Inferior parietal cortex (tissue), 1 donor: ENCODE results near the gene POTEG.
"Not testable (repeated sequence)": the region's sequence is repeated elsewhere in the genome, so short reads cannot be mapped to it uniquely, and the experiment has no call there.

ENCODE experiments used
- DNase-seq: peaks from one replicate; pipeline ENCODE4 v3.0.0-alpha.2; 2016; ENCODE audit errors: extremely low spot score

POTEG gene

DNA sequence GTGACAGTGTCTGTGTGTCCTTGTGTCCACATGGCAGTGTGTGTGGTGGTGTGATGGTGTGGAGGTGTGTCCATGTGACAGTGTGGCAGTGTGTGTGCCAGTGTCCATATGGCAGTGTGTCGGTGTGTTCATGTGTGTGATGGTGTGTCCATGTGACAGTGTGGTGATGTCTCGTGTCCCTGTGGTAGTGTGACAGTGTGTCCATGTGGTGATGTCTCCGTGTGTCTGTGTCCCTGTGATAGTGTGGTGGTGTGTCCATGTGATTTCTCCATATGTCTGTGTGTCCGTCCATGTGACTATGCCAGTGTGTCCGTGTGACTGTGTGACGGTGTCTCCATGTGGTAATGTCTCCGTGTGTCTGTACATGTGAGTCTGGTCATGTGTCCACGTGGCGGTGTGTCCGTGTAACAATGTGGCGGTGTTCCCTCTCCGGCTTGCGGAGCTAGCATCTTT, 59.7 kb downstream of the POTEG start:
- not testable (repeated sequence) for DNase-seq

DNA sequence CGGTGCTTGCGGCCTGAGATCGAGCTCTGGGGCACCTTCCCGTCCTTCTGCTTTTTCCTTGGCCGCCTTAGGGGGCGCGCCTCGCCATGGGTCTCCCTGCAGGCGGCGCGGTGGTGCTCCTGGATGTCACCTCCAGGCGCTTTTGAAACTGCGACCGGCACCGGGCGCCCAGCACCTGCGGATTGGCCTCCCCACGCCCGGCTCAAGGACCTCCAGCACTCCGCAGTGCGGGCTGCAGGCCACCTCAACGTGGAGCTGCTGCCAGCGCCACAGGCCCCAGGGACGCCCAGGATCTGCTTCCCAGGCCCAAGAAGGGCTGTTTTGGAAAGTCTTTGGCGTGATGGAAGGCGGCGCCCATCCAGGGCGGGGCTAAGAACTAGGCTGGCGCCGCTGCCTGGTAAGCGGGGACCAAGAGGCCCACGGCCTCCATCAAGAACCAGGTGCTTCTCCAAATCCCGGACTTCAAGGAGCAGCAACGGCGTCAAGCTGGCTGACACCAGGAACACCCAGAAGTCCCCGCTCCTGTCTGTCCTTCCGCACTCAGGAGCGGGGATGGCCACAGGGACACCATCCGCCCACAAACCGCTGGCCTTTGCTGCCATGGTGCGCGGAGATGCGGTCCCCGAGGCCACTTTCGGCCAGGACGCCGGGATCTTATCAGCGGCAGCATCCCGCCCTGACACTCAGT, 61.2 kb downstream of the POTEG start:
- peak; percentile 12 for DNase-seq

DNA sequence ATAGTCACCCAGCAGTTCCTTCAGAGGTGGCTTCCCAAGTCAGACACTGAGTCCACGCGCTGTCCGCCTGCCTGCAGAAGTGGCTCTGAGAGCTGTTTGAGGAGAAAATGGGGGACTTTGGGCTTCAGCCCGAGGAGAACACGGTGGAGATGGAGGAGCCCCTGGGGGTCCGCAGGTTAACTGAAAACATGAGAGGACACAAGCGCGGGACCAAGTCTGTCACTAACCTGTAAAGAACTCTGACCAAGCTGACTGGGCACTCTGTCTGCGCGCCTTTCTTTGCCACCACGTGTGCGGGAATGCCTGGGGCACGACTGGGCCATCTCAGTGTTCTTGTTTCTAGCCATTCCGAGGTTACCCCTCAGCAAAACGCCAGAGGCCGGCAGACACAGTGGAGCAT, 62.4 kb downstream of the POTEG start:
- DNase-seq = not testable (repeated sequence)

DNA sequence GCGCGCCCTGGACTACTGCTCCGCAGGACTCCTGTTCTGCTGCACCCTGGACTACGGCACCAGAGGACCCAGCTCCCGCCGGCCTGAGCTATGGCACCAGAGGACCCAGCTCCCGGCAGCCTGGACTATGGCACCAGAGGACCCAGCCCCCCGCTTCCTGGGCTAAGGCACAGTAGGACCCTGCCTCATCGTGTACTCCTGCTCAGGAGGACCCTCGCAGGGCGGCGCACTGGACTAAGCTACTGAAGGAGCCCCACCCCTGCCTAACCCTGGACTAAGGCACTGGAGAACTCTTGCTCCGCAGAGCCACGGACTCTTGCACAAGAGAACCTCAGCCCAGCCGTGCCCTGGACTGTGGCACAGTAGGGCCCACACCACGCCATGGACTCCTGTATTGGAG, 71.3 kb downstream of the POTEG start:
- not testable (repeated sequence) for DNase-seq

DNA sequence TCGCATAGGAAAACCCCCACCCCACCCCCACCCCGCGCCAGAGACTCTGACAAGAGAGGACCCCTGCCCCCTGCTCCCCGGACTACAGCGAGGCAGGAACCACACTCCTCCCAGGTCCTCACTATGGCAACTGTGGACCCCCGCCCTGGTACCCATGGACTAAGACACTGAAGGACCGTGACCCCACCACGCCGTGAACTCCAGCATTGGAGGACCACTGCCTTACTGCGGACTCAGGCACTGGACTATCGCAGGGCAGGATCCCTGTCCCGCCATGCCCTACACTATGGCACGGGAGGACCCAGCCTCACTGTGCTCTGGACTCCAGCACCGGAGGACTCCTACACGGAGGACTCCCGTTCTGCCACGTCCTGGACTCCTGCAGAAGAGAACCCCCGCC, 71.8 kb downstream of the POTEG start:
- DNase-seq = not testable (repeated sequence)

DNA sequence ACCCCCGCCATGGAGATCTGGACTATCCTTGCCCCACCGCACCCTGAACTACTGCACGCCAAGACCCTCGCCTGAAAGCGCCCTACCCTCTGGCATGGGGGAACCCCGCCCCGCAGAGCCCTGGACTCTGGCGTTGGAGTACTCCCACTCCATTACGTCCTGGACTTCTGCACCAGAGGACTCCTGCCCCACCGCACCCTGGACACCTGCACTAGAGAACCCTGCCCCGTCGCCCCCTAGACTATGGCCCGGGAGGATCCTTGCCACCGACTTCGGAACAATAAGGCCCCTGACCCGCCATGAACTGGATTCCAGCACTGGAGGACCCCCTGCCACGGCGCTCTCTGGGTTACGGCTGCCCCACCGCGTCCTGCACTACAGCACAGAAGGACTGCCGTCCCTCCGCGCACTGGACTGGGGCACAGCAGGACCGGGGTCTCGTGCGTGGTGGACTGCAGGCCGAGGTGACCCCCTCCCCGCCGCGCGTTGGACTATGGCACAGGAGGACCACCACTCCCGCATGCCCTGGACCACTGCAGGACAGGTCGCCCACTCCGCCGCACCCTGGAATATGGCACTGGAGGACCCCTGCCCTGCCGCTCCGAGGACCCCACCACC, 72.4 kb downstream of the POTEG start:
- not testable (repeated sequence) for DNase-seq

DNA sequence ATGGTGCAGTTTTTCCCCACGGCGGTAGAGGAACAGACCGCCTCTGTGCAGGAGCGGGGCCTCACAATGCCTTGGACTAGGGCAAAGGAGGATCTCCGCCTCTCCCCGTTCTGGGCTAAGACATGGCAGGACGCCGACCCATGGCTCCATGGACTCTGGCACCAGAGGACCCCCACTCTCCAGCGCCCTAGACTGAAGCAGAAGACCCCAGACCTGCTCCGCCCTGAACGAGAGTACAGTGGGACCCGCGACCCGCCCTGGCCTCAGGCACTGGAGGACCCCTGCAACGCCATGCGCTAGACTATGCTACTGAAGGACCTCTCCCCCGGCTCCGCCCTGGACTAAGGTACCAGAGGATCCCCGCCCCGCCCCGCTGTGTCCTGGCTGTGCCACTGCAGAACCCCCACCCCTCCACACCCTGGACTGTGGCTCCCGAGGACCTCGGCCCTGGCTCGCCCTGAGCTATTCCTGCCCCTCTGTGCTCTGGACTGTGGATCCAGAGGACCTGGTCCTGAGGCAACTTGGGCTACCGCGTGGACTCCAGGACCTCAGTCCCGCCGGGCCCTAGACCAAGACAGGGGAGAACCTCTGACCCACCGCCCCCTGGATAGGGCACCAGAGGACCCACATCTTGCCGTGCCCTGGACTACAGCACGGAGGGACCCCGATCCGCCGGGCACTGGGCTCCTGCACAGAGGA, 73.1 kb downstream of the POTEG start:
- not testable (repeated sequence) for DNase-seq
